NCI-H2107 treated with DMSO at 0.1 percent for 48 hours (cell line): ENCODE data around the gene CDK5.

ENCODE experiments used
- DNase-seq: peaks from one replicate; lab custom pipeline; 2025; ENCODE audit not compliant: unreplicated experiment; lab: John Stamatoyannopoulos, UW

The CDK5 gene

GRCh38 chr7:151057506-151057988 lies at the start of gene CDK5:
Gene CDK5 (minus strand): TSS chr7:151057897. CDS start chr7:151057848, 49 bp downstream.
- no peak for DNase-seq

GRCh38 chr7:151104411-151105235 lies 46.9 kb upstream of the CDK5 start:
- no peak for DNase-seq

- DNase-seq = no peak
Measured at GRCh38 chr7:151103973-151104372, 46.3 kb upstream of the CDK5 start.

- no peak for DNase-seq
Measured at GRCh38 chr7:151102991-151103390, 45.3 kb upstream of the CDK5 start.

- DNase-seq = no peak
Measured at GRCh38 chr7:151101621-151102396, 44.1 kb upstream of the CDK5 start.

- no peak for DNase-seq
Measured at GRCh38 chr7:151100921-151101320, 43.2 kb upstream of the CDK5 start.

- no peak for DNase-seq
Measured at GRCh38 chr7:151099486-151100211, 42.0 kb upstream of the CDK5 start.

- DNase-seq = no peak
Measured at GRCh38 chr7:151095828-151096475, 38.3 kb upstream of the CDK5 start.

GRCh38 chr7:151095123-151095797 lies 37.6 kb upstream of the CDK5 start:
- DNase-seq = no peak

- no peak for DNase-seq
Measured at GRCh38 chr7:151094675-151095074, 37.0 kb upstream of the CDK5 start.

GRCh38 chr7:151093748-151094147 lies 36.1 kb upstream of the CDK5 start:
- DNase-seq = no peak

GRCh38 chr7:151091988-151092387 lies 34.3 kb upstream of the CDK5 start:
- no peak for DNase-seq

- DNase-seq = no peak
Measured at GRCh38 chr7:151091431-151091830, 33.7 kb upstream of the CDK5 start.

GRCh38 chr7:151091003-151091402 lies 33.3 kb upstream of the CDK5 start:
- no peak for DNase-seq

GRCh38 chr7:151089893-151090730 lies 32.4 kb upstream of the CDK5 start:
- DNase-seq = no peak

GRCh38 chr7:151088856-151089699 lies 31.4 kb upstream of the CDK5 start:
- DNase-seq = no peak

- no peak for DNase-seq
Measured at GRCh38 chr7:151088019-151088855, 30.5 kb upstream of the CDK5 start.
